ENCODE measurements around the gene LRMDA.

The LRMDA gene

GRCh38 chr10:76020630-76021029, 589.2 kb downstream of the LRMDA start:
- H3K9me3 ChIP-seq (ENCODE audit: control insufficient read depth, insufficient read depth, low read length) = no peaks in the 10 kb centered on the region
- H3K36me3 ChIP-seq (ENCODE audit: control insufficient read depth, insufficient read depth, low read length) = no peaks in the 10 kb centered on the region
- no peak overlapping the region for H3K27ac ChIP-seq (ENCODE audit: low read length)
- H3K4me1 ChIP-seq (ENCODE audit: control insufficient read depth, insufficient read depth, low read length) = no peaks in the 10 kb centered on the region
- no peak overlapping the region for H3K4me3 ChIP-seq (ENCODE audit: low read length)
- DNase-seq (ENCODE audit: low read depth, low spot score) = no peak
- H3K27me3 ChIP-seq (ENCODE audit: control insufficient read depth, insufficient read depth, low read length) = no peaks in the 10 kb centered on the region
- WGBS (ENCODE audit: insufficient coverage, insufficient read length) = no CpG with 5 or more reads among the region's 2 CpGs

GRCh38 chr10:76021398-76021797, 590.0 kb downstream of the LRMDA start:
- no peaks in the 10 kb centered on the region for H3K36me3 ChIP-seq (ENCODE audit: control insufficient read depth, insufficient read depth, low read length)
- no CpG with 5 or more reads among the region's 1 CpG for WGBS (ENCODE audit: insufficient coverage, insufficient read length)
- H3K27me3 ChIP-seq (ENCODE audit: control insufficient read depth, insufficient read depth, low read length) = no peaks in the 10 kb centered on the region
- H3K9me3 ChIP-seq (ENCODE audit: control insufficient read depth, insufficient read depth, low read length) = no peaks in the 10 kb centered on the region
- DNase-seq (ENCODE audit: low read depth, low spot score) = no peak
- H3K4me1 ChIP-seq (ENCODE audit: control insufficient read depth, insufficient read depth, low read length) = no peaks in the 10 kb centered on the region
- H3K4me3 ChIP-seq (ENCODE audit: low read length) = no peak overlapping the region
- H3K27ac ChIP-seq (ENCODE audit: low read length) = no peak overlapping the region

GRCh38 chr10:76022366-76022765, 590.9 kb downstream of the LRMDA start:
- Histone ChIP-seq H3K27ac (ENCODE audit: low read length) (no peak overlapping the region), H3K27me3 (ENCODE audit: control insufficient read depth, insufficient read depth, low read length) (no peaks in the 10 kb centered on the region), H3K9me3 (ENCODE audit: control insufficient read depth, insufficient read depth, low read length) (no peaks in the 10 kb centered on the region), H3K4me3 (ENCODE audit: low read length) (no peak overlapping the region), H3K36me3 (ENCODE audit: control insufficient read depth, insufficient read depth, low read length) (no peaks in the 10 kb centered on the region), H3K4me1 (ENCODE audit: control insufficient read depth, insufficient read depth, low read length) (no peaks in the 10 kb centered on the region)
- WGBS (ENCODE audit: insufficient coverage, insufficient read length) = no CpG with 5 or more reads among the region's 2 CpGs
- DNase-seq (ENCODE audit: low read depth, low spot score) = no peak

GRCh38 chr10:76023007-76023406, 591.6 kb downstream of the LRMDA start:
- no CpG with 5 or more reads among the region's 7 CpGs for WGBS (ENCODE audit: insufficient coverage, insufficient read length)
- no peaks in the 10 kb centered on the region for H3K36me3 ChIP-seq (ENCODE audit: control insufficient read depth, insufficient read depth, low read length)
- no peaks in the 10 kb centered on the region for H3K9me3 ChIP-seq (ENCODE audit: control insufficient read depth, insufficient read depth, low read length)
- DNase-seq (ENCODE audit: low read depth, low spot score) = no peak
- no peaks in the 10 kb centered on the region for H3K27me3 ChIP-seq (ENCODE audit: control insufficient read depth, insufficient read depth, low read length)
- no peak overlapping the region for H3K27ac ChIP-seq (ENCODE audit: low read length)
- H3K4me3 ChIP-seq (ENCODE audit: low read length) = no peak overlapping the region
- no peaks in the 10 kb centered on the region for H3K4me1 ChIP-seq (ENCODE audit: control insufficient read depth, insufficient read depth, low read length)

- Histone ChIP-seq H3K27me3 (ENCODE audit: control insufficient read depth, insufficient read depth, low read length) (no peaks in the 10 kb centered on the region), H3K9me3 (ENCODE audit: control insufficient read depth, insufficient read depth, low read length) (no peaks in the 10 kb centered on the region), H3K4me3 (ENCODE audit: low read length) (no peak overlapping the region), H3K4me1 (ENCODE audit: control insufficient read depth, insufficient read depth, low read length) (no peaks in the 10 kb centered on the region), H3K27ac (ENCODE audit: low read length) (no peak overlapping the region), H3K36me3 (ENCODE audit: control insufficient read depth, insufficient read depth, low read length) (no peaks in the 10 kb centered on the region)
- DNase-seq (ENCODE audit: low read depth, low spot score) = no peak
- no CpG with 5 or more reads among the region's 15 CpGs for WGBS (ENCODE audit: insufficient coverage, insufficient read length)
These were observed 593.2 kb downstream of the LRMDA start for GRCh38 chr10:76024460-76025123.

GRCh38 chr10:76025124-76025477, 593.7 kb downstream of the LRMDA start:
- Histone ChIP-seq H3K4me3 (ENCODE audit: low read length) (no peak overlapping the region), H3K4me1 (ENCODE audit: control insufficient read depth, insufficient read depth, low read length) (no peaks in the 10 kb centered on the region), H3K27me3 (ENCODE audit: control insufficient read depth, insufficient read depth, low read length) (no peaks in the 10 kb centered on the region), H3K36me3 (ENCODE audit: control insufficient read depth, insufficient read depth, low read length) (no peaks in the 10 kb centered on the region), H3K9me3 (ENCODE audit: control insufficient read depth, insufficient read depth, low read length) (no peaks in the 10 kb centered on the region), H3K27ac (ENCODE audit: low read length) (no peak overlapping the region)
- DNase-seq (ENCODE audit: low read depth, low spot score) = no peak
- WGBS (ENCODE audit: insufficient coverage, insufficient read length) = no CpG with 5 or more reads among the region's 3 CpGs

- H3K4me3 ChIP-seq (ENCODE audit: low read length) = no peak overlapping the region
- no peak for DNase-seq (ENCODE audit: low read depth, low spot score)
- H3K27me3 ChIP-seq (ENCODE audit: control insufficient read depth, insufficient read depth, low read length) = no peaks in the 10 kb centered on the region
- WGBS (ENCODE audit: insufficient coverage, insufficient read length) = no CpG with 5 or more reads among the region's 2 CpGs
- H3K36me3 ChIP-seq (ENCODE audit: control insufficient read depth, insufficient read depth, low read length) = no peaks in the 10 kb centered on the region
- no peaks in the 10 kb centered on the region for H3K9me3 ChIP-seq (ENCODE audit: control insufficient read depth, insufficient read depth, low read length)
- no peaks in the 10 kb centered on the region for H3K4me1 ChIP-seq (ENCODE audit: control insufficient read depth, insufficient read depth, low read length)
- no peak overlapping the region for H3K27ac ChIP-seq (ENCODE audit: low read length)
These were observed 594.9 kb downstream of the LRMDA start for GRCh38 chr10:76026176-76026771.

GRCh38 chr10:76026905-76027304, 595.5 kb downstream of the LRMDA start:
- Histone ChIP-seq H3K36me3 (ENCODE audit: control insufficient read depth, insufficient read depth, low read length) (no peaks in the 10 kb centered on the region), H3K9me3 (ENCODE audit: control insufficient read depth, insufficient read depth, low read length) (no peaks in the 10 kb centered on the region), H3K4me1 (ENCODE audit: control insufficient read depth, insufficient read depth, low read length) (no peaks in the 10 kb centered on the region), H3K27ac (ENCODE audit: low read length) (no peak overlapping the region), H3K4me3 (ENCODE audit: low read length) (no peak overlapping the region), H3K27me3 (ENCODE audit: control insufficient read depth, insufficient read depth, low read length) (no peaks in the 10 kb centered on the region)
- no CpG with 5 or more reads among the region's 1 CpG for WGBS (ENCODE audit: insufficient coverage, insufficient read length)
- DNase-seq (ENCODE audit: low read depth, low spot score) = no peak

- Histone ChIP-seq H3K27ac (ENCODE audit: low read length) (no peak overlapping the region), H3K27me3 (ENCODE audit: control insufficient read depth, insufficient read depth, low read length) (no peaks in the 10 kb centered on the region), H3K4me1 (ENCODE audit: control insufficient read depth, insufficient read depth, low read length) (no peaks in the 10 kb centered on the region), H3K36me3 (ENCODE audit: control insufficient read depth, insufficient read depth, low read length) (no peaks in the 10 kb centered on the region), H3K4me3 (ENCODE audit: low read length) (no peak overlapping the region), H3K9me3 (ENCODE audit: control insufficient read depth, insufficient read depth, low read length) (no peaks in the 10 kb centered on the region)
- no CpG with 5 or more reads among the region's 4 CpGs for WGBS (ENCODE audit: insufficient coverage, insufficient read length)
- DNase-seq (ENCODE audit: low read depth, low spot score) = no peak
These were observed 598.4 kb downstream of the LRMDA start for GRCh38 chr10:76029782-76030181.

- WGBS (ENCODE audit: insufficient coverage, insufficient read length) = no CpG with 5 or more reads among the region's 2 CpGs
- Histone ChIP-seq H3K27me3 (ENCODE audit: control insufficient read depth, insufficient read depth, low read length) (no peaks in the 10 kb centered on the region), H3K4me1 (ENCODE audit: control insufficient read depth, insufficient read depth, low read length) (no peaks in the 10 kb centered on the region), H3K4me3 (ENCODE audit: low read length) (no peak overlapping the region), H3K27ac (ENCODE audit: low read length) (no peak overlapping the region), H3K36me3 (ENCODE audit: control insufficient read depth, insufficient read depth, low read length) (no peaks in the 10 kb centered on the region), H3K9me3 (ENCODE audit: control insufficient read depth, insufficient read depth, low read length) (no peaks in the 10 kb centered on the region)
- DNase-seq (ENCODE audit: low read depth, low spot score) = no peak
These were observed 599.7 kb downstream of the LRMDA start for GRCh38 chr10:76031099-76031498.

Data from iPS DF 6.9 (cell line).